Measurements from ENCODE around the gene DIAPH1. TPM values are rescaled to one million over a fixed set of nuclear protein-coding genes. Genes with fewer than 3 reads are reported as not detected.

The DIAPH1 gene
- total RNA-seq, 1 donor from 2014 or later = 43.0 TPM

DNA sequence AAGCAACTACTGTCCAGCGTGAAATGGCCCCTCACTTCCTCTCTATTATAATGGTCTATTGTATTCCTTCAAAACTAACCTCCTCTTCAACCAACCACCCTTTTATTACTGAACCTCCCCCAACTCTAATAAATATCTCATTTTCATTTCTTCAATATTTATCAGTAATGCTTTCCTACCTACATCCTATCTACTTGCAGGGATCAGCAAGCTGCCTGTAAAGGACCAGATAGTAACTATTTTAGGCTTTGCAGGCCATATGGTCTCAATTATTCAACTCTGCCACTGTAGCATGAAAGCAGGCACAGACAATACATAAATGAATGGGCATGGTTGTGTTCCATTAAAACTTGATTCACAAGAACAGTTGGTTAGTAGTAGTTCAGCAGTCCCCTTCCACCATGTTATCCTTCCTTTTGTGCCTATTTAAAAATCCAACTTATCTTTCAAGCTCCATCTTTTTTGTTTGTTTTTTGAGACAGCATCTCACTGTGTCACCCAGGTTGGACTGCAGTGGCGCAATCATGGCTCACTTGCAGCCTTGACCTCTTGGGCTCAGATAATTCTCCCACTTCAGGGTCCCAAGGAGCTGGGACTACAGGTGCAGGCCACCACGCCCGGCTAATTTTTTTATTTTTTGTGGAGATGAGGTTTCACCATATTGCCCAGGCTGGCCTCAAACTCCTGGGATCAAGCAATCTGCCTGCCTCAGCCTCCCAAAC, 84.1 kb downstream of the DIAPH1 start:
- peaks cover 4% of the 10 kb centered on the region for H3K4me1 Mint-ChIP-seq
- peaks cover 10% of the 10 kb centered on the region for H3K36me3 Mint-ChIP-seq
- H3K4me3 Mint-ChIP-seq = no peak overlapping the region
- TF ChIP-seq, protein P1, sequence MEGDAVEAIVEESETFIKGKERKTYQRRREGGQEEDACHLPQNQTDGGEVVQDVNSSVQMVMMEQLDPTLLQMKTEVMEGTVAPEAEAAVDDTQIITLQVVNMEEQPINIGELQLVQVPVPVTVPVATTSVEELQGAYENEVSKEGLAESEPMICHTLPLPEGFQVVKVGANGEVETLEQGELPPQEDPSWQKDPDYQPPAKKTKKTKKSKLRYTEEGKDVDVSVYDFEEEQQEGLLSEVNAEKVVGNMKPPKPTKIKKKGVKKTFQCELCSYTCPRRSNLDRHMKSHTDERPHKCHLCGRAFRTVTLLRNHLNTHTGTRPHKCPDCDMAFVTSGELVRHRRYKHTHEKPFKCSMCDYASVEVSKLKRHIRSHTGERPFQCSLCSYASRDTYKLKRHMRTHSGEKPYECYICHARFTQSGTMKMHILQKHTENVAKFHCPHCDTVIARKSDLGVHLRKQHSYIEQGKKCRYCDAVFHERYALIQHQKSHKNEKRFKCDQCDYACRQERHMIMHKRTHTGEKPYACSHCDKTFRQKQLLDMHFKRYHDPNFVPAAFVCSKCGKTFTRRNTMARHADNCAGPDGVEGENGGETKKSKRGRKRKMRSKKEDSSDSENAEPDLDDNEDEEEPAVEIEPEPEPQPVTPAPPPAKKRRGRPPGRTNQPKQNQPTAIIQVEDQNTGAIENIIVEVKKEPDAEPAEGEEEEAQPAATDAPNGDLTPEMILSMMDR (IDR thresholded peaks at IDR 0.05; ENCODE audit: unreplicated experiment) = no peak
- DNase-seq (ENCODE audit: low spot score in 2 of 2, unreplicated experiment in 2 of 2) = no peak
- no peak overlapping the region for H3K27ac Mint-ChIP-seq
- peaks cover 4% of the 10 kb centered on the region for H3K9me3 Mint-ChIP-seq
- H3K27me3 Mint-ChIP-seq (ENCODE audit: low read depth) = no peaks in the 10 kb centered on the region

DNA sequence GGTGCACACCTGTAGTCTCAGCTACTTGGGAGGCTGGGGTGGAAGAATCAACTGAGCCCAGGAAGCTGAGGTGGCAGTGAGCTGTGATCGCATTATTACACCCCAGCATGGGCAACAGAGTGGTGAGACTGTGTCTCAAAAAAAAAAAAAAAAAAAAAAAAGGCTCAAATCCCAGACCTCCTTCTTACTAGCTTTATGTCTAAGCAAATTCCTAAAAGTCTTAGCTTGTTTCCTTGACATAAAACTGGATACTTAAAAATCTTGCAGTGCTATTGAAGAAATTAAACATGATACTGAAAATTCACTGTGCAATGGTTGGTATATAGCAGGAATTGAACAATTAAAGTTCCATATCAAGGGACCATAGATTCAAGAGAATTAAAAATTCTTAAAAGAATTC, 84.9 kb downstream of the DIAPH1 start:
- Mint-ChIP-seq H3K36me3 (peaks cover 7% of the 10 kb centered on the region), H3K27ac (no peak overlapping the region), H3K9me3 (no peaks in the 10 kb centered on the region), H3K4me3 (no peak overlapping the region), H3K4me1 (peaks cover 10% of the 10 kb centered on the region), H3K27me3 (ENCODE audit: low read depth) (no peaks in the 10 kb centered on the region)
- DNase-seq (ENCODE audit: low spot score in 2 of 2, unreplicated experiment in 2 of 2) = no peak
- TF ChIP-seq, protein P1 (IDR thresholded peaks at IDR 0.05; ENCODE audit: unreplicated experiment) = no peak

DNA sequence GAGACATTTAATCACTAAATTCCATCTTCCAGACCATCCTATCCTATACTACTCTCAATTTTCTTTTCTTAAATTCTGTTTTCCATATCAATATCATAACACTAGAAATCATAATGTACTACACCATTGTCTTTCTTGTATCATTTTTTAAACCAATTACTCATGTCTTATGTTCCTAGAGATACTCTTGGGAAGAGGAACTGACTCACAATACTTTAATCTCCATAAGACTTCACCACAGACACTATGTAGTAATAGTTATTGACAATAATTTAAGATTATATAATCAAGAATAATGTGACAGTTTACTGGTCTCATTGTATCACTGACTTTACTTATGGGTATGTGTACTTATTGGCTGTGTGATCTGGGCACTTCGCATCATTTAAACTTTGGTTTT, 86.1 kb downstream of the DIAPH1 start:
- no peaks in the 10 kb centered on the region for H3K27me3 Mint-ChIP-seq (ENCODE audit: low read depth)

DNA sequence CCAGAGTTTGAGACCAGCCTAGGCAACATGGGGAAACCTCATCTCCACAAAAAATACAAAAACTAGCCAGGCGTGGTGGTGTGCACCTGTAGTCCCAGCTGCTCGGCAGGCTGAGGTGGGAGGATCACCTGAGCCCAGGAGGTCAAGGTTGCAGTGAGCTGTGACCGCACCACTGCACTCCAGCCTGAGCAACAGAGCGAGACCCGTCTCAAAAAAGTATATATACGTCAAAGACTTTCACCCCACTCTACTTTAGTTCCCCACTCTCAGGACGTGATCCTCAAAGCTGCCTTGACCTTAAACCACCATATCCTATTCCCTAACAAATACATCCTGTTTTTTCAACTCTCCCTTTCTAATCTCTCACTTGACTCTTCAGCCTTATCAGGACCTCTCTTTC, 88.9 kb downstream of the DIAPH1 start:
- no peaks in the 10 kb centered on the region for H3K9me3 Mint-ChIP-seq
- no peak overlapping the region for H3K4me3 Mint-ChIP-seq
- TF ChIP-seq, protein P1 (IDR thresholded peaks at IDR 0.05; ENCODE audit: unreplicated experiment) = no peak
- H3K27ac Mint-ChIP-seq = no peak overlapping the region
- H3K36me3 Mint-ChIP-seq = peaks cover 16% of the 10 kb centered on the region
- no peaks in the 10 kb centered on the region for H3K27me3 Mint-ChIP-seq (ENCODE audit: low read depth)
- H3K4me1 Mint-ChIP-seq = peaks cover 29% of the 10 kb centered on the region
- DNase-seq (ENCODE audit: low spot score in 2 of 2, unreplicated experiment in 2 of 2) = no peak

More for the DNA sequence above, 86.1 kb downstream of the DIAPH1 start:
- TF ChIP-seq, protein P1 (IDR thresholded peaks at IDR 0.05; ENCODE audit: unreplicated experiment) = no peak
- peaks cover 11% of the 10 kb centered on the region for H3K36me3 Mint-ChIP-seq
- no peak overlapping the region for H3K4me3 Mint-ChIP-seq
- H3K4me1 Mint-ChIP-seq = peaks cover 19% of the 10 kb centered on the region
- no peaks in the 10 kb centered on the region for H3K9me3 Mint-ChIP-seq
- DNase-seq (ENCODE audit: low spot score in 2 of 2, unreplicated experiment in 2 of 2) = no peak
- no peak overlapping the region for H3K27ac Mint-ChIP-seq

DNA sequence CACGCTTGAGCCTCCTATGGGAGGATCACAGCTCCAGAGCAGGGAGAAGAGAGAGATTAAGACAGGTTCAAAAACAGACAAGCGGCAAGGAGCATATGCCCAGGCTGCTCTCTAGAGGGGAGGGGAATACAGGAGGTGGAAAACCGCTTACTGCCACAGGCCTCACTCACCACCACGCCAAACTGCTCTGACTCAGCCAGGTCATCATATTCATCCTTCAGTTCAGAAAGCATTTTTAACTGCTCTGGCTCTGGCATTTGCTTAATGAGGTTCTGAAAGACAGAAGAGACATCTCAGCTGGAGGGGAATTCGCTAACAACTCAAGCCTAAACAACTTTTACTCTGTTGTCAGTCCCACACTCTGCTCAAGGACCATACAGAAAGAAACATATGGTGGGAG, 89.8 kb downstream of the DIAPH1 start:
- Mint-ChIP-seq H3K9me3 (no peaks in the 10 kb centered on the region), H3K36me3 (peaks cover 14% of the 10 kb centered on the region), H3K4me1 (peaks cover 37% of the 10 kb centered on the region), H3K27ac (peak overlapping the region; percentile 89), H3K4me3 (no peak overlapping the region), H3K27me3 (ENCODE audit: low read depth) (no peaks in the 10 kb centered on the region)
- no peak for DNase-seq (ENCODE audit: low spot score in 2 of 2, unreplicated experiment in 2 of 2)
- TF ChIP-seq, protein P1 (IDR thresholded peaks at IDR 0.05; ENCODE audit: unreplicated experiment) = no peak

Data from mesothelial cell of epicardium (in vitro differentiated cells).